GM23248 (cell line): ENCODE results near the gene OR5M8. TPM values are rescaled to one million over a fixed set of nuclear protein-coding genes. Genes with fewer than 3 reads are reported as not detected.

ENCODE experiments used
- DNase-seq: peaks from one replicate; pipeline ENCODE4 v3.0.0-alpha.2; 2015
- H2AFZ ChIP-seq: fragments of 200-600 bp; sonication (generic); 2 replicates; pipeline ENCODE4 v1.6.1; 2016; ENCODE audit warnings: antibody characterized with exemption
- H3F3A ChIP-seq: fragments of 200-600 bp; sonication (generic); 2 replicates; pipeline ENCODE4 v1.6.1; 2016; ENCODE audit warnings: mild to moderate bottlenecking, antibody characterized with exemption, mixed run types; ENCODE audit not compliant: insufficient read depth
- H3K27ac ChIP-seq: fragments of 200-600 bp; sonication (generic); 2 replicates; pipeline ENCODE4 v1.5.1; 2016; ENCODE audit warnings: mild to moderate bottlenecking
- H3K27me3 ChIP-seq: fragments of 200-600 bp; sonication (generic); replicated peaks from 2 replicates; pipeline ENCODE4 v1.6.1; 2016; ENCODE audit warnings: mild to moderate bottlenecking; ENCODE audit not compliant: insufficient read depth
- H3K36me3 ChIP-seq: fragments of 200-600 bp; sonication (generic); 2 replicates; pipeline ENCODE4 v1.6.1; 2016; ENCODE audit warnings: low read depth, mild to moderate bottlenecking
- H3K4me1 ChIP-seq: fragments of 200-600 bp; sonication (generic); 2 replicates; pipeline ENCODE4 v1.6.1; 2016; ENCODE audit warnings: mild to moderate bottlenecking; ENCODE audit not compliant: insufficient read depth
- H3K4me2 ChIP-seq: fragments of 200-600 bp; sonication (generic); one replicate; pipeline ENCODE4 v1.6.1; 2016; ENCODE audit warnings: mild to moderate bottlenecking; ENCODE audit not compliant: unreplicated experiment
- H3K4me3 ChIP-seq: fragments of 200-600 bp; sonication (generic); 2 replicates; pipeline ENCODE4 v1.5.1; 2016; ENCODE audit warnings: mild to moderate bottlenecking
- H3K79me2 ChIP-seq: fragments of 200-600 bp; sonication (generic); 2 replicates; pipeline ENCODE4 v1.6.1; 2016; ENCODE audit warnings: mild to moderate bottlenecking; ENCODE audit not compliant: insufficient read depth
- H3K9ac ChIP-seq: fragments of 200-600 bp; sonication (generic); 2 replicates; pipeline ENCODE4 v1.6.1; 2016; ENCODE audit warnings: mild to moderate bottlenecking
- H3K9me2 ChIP-seq: fragments of 200-600 bp; sonication (generic); 2 replicates; pipeline ENCODE4 v1.6.1; 2016; ENCODE audit warnings: mixed run types, mild to moderate bottlenecking, moderate library complexity; ENCODE audit not compliant: insufficient read depth
- H3K9me3 ChIP-seq: fragments of 200-600 bp; sonication (generic); one replicate; pipeline ENCODE4 v1.6.1; 2017; ENCODE audit warnings: low read depth
- H4K20me1 ChIP-seq: fragments of 200-600 bp; sonication (generic); 2 replicates; pipeline ENCODE4 v1.6.0; 2016; ENCODE audit not compliant: insufficient read depth
- EZH2 ChIP-seq: fragments of 200-600 bp; sonication (generic); IDR thresholded peaks from 2 replicates; pipeline ENCODE4 v1.6.1; 2018; ENCODE audit warnings: antibody characterized with exemption, mild to moderate bottlenecking; ENCODE audit not compliant: insufficient read depth, poor library complexity, severe bottlenecking
- EZH2phosphoT487 ChIP-seq: fragments of 200-600 bp; sonication (generic); IDR thresholded peaks from 2 replicates; pipeline ENCODE4 v1.6.1; 2018; ENCODE audit warnings: antibody characterized with exemption, moderate library complexity, mild to moderate bottlenecking, low read depth; ENCODE audit not compliant: insufficient read depth
- WGBS, 2 experiments: methylation state at CpG; one replicate each; pipeline ENCODE4 v1.1.6; 2015 to 2017; ENCODE audit warnings: low lambda C conversion rate in 2 of 2, low coverage in 1 of 2; ENCODE audit errors: missing lambda C conversion rate in 2 of 2; 5-methylcytosine and 5-hydroxymethylcytosine counted together
- in situ Hi-C: fragments of 300-500 bp; cut with MboI; formaldehyde crosslinking; loops from 2 replicates; pipeline ENCODE4 v1.15.0; 2020
- polyA plus RNA-seq: library from polyadenylated mRNA; unstranded; fragments of >200 nt; fragmentation: Nextera tagmentation; extraction: Ambion mirVana; gene quantifications from 2 replicates; pipeline ENCODE4 v1.2.1, GENCODE V29; 2016
- total RNA-seq: library from RNA; depleted of rRNA; stranded (reverse); fragments of >200 nt; shearing (Covaris generic); gene quantifications from 2 replicates; pipeline ENCODE4 v1.2.3, GENCODE V29; 2014; rRNA removed

The OR5M8 gene
- total RNA-seq (not detected in 2 replicates), polyA plus RNA-seq (not detected in 2 replicates)

DNA sequence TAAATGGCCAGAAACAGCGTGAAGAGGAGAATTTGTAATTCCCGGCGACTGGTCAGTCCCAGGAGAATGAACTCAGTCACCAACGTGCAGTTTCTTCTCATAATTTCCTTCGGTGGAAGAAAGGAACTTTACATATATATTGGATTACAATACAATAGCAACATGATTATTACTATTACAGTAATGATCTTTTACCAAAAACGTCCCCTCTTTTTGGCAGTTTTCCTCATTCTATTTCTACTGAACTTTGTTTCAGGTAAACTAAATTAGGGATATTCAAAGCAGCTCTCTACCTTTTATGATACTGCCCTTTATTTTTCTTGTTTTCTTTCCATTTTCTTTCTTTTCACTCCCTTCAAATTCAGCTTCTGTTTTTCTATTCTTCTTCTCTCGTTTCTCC is at the start of gene OR5M8:
OR5M8 (minus strand) TSS at position 101 of the 400 bp plus-strand sequence; CDS start at position 101, 0 bp downstream.
- Histone ChIP-seq H3K4me2 (no peak within 1 kb of the TSS), H3K4me3 (no peak within 1 kb of the TSS), H4K20me1 (no peaks in the 10 kb centered on the region), H3K9me3 (no peaks in the 10 kb centered on the region), H2AFZ (no peak within 1 kb of the TSS), H3K27ac (no peak within 1 kb of the TSS), H3K4me1 (no peaks in the 10 kb centered on the region), H3F3A (no peaks in the 10 kb centered on the region), H3K9ac (no peak within 1 kb of the TSS), H3K79me2 (no peaks in the 10 kb centered on the region), H3K27me3 (no peaks in the 10 kb centered on the region), H3K36me3 (no peaks in the 10 kb centered on the region), H3K9me2 (no peaks in the 10 kb centered on the region)
- DNase-seq = no peak
- 16 to 22% methylated on average over 7 of the region's 7 CpGs for WGBS, 2 experiments
- TF ChIP-seq EZH2phosphoT487 (no peak), EZH2 (no peak)
- in situ Hi-C loops = no loop called here

- H3K9ac ChIP-seq = no peak overlapping the region
- H3K9me2 ChIP-seq = no peaks in the 10 kb centered on the region
- no peak overlapping the region for H3K4me2 ChIP-seq
- WGBS, 2 experiments = 20 to 24% methylated on average over 3 of the region's 3 CpGs
- H4K20me1 ChIP-seq = no peaks in the 10 kb centered on the region
- H3K27ac ChIP-seq = no peak overlapping the region
- H3K27me3 ChIP-seq = no peaks in the 10 kb centered on the region
- no peaks in the 10 kb centered on the region for H3K9me3 ChIP-seq
- H3K4me3 ChIP-seq = no peak overlapping the region
- no peak for TF ChIP-seq EZH2phosphoT487
- no peak for TF ChIP-seq EZH2
- H3F3A ChIP-seq = no peaks in the 10 kb centered on the region
- no peak overlapping the region for H2AFZ ChIP-seq
- no peaks in the 10 kb centered on the region for H3K36me3 ChIP-seq
- H3K79me2 ChIP-seq = no peaks in the 10 kb centered on the region
- in situ Hi-C loops = no loop called here
- DNase-seq = no peak
- H3K4me1 ChIP-seq = no peaks in the 10 kb centered on the region
Measured at GRCh38 chr11:56533054-56533740, 42.0 kb upstream of the OR5M8 start.

DNA sequence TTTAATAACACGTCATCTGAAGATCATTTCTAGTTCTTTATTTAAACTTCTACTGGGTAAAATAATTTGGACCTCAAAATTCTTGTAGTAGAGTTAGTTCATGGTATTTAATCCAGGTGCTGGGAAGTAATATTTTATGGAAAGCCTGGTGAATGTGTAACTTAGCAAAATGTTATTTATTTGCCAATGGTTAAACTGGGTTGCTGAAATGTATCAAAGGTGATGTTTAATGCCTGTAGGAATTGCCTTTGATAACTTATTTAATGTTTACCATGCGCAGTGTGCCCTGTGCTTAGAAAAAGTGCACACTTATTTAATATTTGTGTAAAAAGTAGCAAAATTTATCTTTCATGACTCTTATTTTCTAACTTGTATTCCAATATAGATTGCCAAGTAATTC is 40.7 kb upstream of the OR5M8 start:
- Histone ChIP-seq H3K36me3 (no peaks in the 10 kb centered on the region), H3K27ac (no peak overlapping the region), H2AFZ (no peak overlapping the region), H3K9me2 (no peaks in the 10 kb centered on the region), H3K27me3 (no peaks in the 10 kb centered on the region), H3K4me1 (no peaks in the 10 kb centered on the region), H4K20me1 (no peaks in the 10 kb centered on the region), H3K4me3 (no peak overlapping the region), H3F3A (no peaks in the 10 kb centered on the region), H3K9ac (no peak overlapping the region), H3K79me2 (no peaks in the 10 kb centered on the region), H3K4me2 (no peak overlapping the region), H3K9me3 (no peaks in the 10 kb centered on the region)
- in situ Hi-C loops = no loop called here
- no peak for DNase-seq
- WGBS, 2 experiments = 27 to 31% methylated on average over 2 of the region's 2 CpGs
- TF ChIP-seq EZH2phosphoT487 = no peak
- TF ChIP-seq EZH2 = no peak

DNA sequence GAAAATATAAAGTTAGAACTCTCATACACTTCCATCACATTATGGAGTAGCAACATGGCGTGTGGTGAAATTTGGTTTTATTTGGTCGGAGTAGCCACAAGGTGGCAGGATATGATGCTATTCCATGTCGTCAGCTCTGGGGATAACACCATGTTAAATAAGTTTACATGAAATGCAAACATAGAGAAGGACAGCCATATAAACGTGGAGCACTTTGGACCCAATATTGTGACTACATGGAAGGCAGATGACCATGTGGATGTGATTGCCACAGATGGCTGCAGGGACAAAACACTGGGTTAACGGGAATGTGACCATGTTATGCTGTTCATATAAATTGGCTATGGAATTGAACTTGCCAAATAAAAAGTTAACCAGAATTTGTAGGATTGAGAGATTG is 30.8 kb upstream of the OR5M8 start:
- H3K36me3 ChIP-seq = no peaks in the 10 kb centered on the region
- H3K9me3 ChIP-seq = no peaks in the 10 kb centered on the region
- H3K79me2 ChIP-seq = no peaks in the 10 kb centered on the region
- H2AFZ ChIP-seq = no peak overlapping the region
- in situ Hi-C loops = no loop called here
- H3K27ac ChIP-seq = no peak overlapping the region
- no peak for TF ChIP-seq EZH2
- H3K9me2 ChIP-seq = no peaks in the 10 kb centered on the region
- no peaks in the 10 kb centered on the region for H3K4me1 ChIP-seq
- 10 to 17% methylated on average over 5 of the region's 5 CpGs for WGBS, 2 experiments
- no peak overlapping the region for H3K4me2 ChIP-seq
- H3K4me3 ChIP-seq = no peak overlapping the region
- DNase-seq = peak; percentile 15
- H4K20me1 ChIP-seq = no peaks in the 10 kb centered on the region
- no peaks in the 10 kb centered on the region for H3K27me3 ChIP-seq
- no peaks in the 10 kb centered on the region for H3F3A ChIP-seq
- no peak overlapping the region for H3K9ac ChIP-seq
